ENCODE measurements around the gene PPIL3. TPM values are rescaled to one million over a fixed set of nuclear protein-coding genes. Genes with fewer than 3 reads are reported as not detected.

Gene PPIL3
- total and polyA plus RNA-seq, 10 donors: 20.3 to 180 (median 35.1) TPM

GRCh38 chr2:200834701-200835100 is 54.2 kb downstream of the PPIL3 start:
- TF ChIP-seq POLR2A (IDR thresholded peaks at IDR 0.05) (no peak), POLR2AphosphoS5 (IDR thresholded peaks at IDR 0.05) (no peak)
- TF ChIP-seq, protein P1, sequence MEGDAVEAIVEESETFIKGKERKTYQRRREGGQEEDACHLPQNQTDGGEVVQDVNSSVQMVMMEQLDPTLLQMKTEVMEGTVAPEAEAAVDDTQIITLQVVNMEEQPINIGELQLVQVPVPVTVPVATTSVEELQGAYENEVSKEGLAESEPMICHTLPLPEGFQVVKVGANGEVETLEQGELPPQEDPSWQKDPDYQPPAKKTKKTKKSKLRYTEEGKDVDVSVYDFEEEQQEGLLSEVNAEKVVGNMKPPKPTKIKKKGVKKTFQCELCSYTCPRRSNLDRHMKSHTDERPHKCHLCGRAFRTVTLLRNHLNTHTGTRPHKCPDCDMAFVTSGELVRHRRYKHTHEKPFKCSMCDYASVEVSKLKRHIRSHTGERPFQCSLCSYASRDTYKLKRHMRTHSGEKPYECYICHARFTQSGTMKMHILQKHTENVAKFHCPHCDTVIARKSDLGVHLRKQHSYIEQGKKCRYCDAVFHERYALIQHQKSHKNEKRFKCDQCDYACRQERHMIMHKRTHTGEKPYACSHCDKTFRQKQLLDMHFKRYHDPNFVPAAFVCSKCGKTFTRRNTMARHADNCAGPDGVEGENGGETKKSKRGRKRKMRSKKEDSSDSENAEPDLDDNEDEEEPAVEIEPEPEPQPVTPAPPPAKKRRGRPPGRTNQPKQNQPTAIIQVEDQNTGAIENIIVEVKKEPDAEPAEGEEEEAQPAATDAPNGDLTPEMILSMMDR (IDR thresholded peaks at IDR 0.05 in 8 of 11, conservative IDR thresholded peaks at IDR 0.05 in 3 of 11): no peak
- no peak overlapping the region for H3K4me3 ChIP-seq
- DNase-seq: no peak
- no peak overlapping the region for H3K27ac ChIP-seq
- H3K4me1 ChIP-seq: peaks cover 0 to 5% (median 0%) of the 10 kb centered on the region in 6 donors
- no peaks in the 10 kb centered on the region for H3K27me3 ChIP-seq (replicated peaks in 1 of 7)
- peaks cover 0 to 28% (median 24%) of the 10 kb centered on the region in 8 donors for H3K9me3 ChIP-seq
- H3K36me3 ChIP-seq: no peaks in the 10 kb centered on the region
- intact Hi-C loops (cut with DNase I; ENCODE audit: low total_unique reads): no loop called here
- 77 to 91% (median 86%) methylated on average over 4 of the region's 4 CpGs for WGBS, 5 donors

- intact Hi-C loops (cut with DNase I; ENCODE audit: low total_unique reads): no loop called here
- DNase-seq: no peak
- Histone ChIP-seq H3K4me3 (no peak overlapping the region), H3K27me3 (replicated peaks in 1 of 7) (no peaks in the 10 kb centered on the region), H3K4me1 (peaks cover 0 to 6% (median 0%) of the 10 kb centered on the region in 6 donors), H3K9me3 (no peaks in the 10 kb centered on the region), H3K36me3 (peaks cover 0 to 16% (median 3%) of the 10 kb centered on the region in 6 donors), H3K27ac (no peak overlapping the region)
- TF ChIP-seq POLR2AphosphoS5 (IDR thresholded peaks at IDR 0.05) (peak in 1 of 3 donors; percentile 10), POLR2A (IDR thresholded peaks at IDR 0.05) (no peak)
- 89 to 100% (median 95%) methylated on average over 2 of the region's 2 CpGs for WGBS, 5 donors
Observed at GRCh38 chr2:200829258-200829655, 59.6 kb downstream of the PPIL3 start.

GRCh38 chr2:200828572-200829257 is 60.2 kb downstream of the PPIL3 start:
- DNase-seq: no peak
- Histone ChIP-seq H3K36me3 (peaks cover 0 to 22% (median 6%) of the 10 kb centered on the region in 6 donors), H3K9me3 (no peaks in the 10 kb centered on the region), H3K4me1 (peaks cover 0 to 6% (median 0%) of the 10 kb centered on the region in 6 donors), H3K27me3 (replicated peaks in 1 of 7) (no peaks in the 10 kb centered on the region), H3K27ac (no peak overlapping the region), H3K4me3 (no peak overlapping the region)
- intact Hi-C loops (cut with DNase I; ENCODE audit: low total_unique reads): no loop called here
- TF ChIP-seq POLR2AphosphoS5 (IDR thresholded peaks at IDR 0.05) (peak in 1 of 3 donors; percentile 52), POLR2A (IDR thresholded peaks at IDR 0.05) (no peak)
- TF ChIP-seq, protein P1 (IDR thresholded peaks at IDR 0.05 in 8 of 11, conservative IDR thresholded peaks at IDR 0.05 in 3 of 11): no peak
- 94 to 98% (median 96%) methylated on average over 9 of the region's 9 CpGs for WGBS, 5 donors

- Histone ChIP-seq H3K27ac (no peak overlapping the region), H3K36me3 (peaks cover 0 to 23% (median 6%) of the 10 kb centered on the region in 6 donors), H3K9me3 (no peaks in the 10 kb centered on the region), H3K4me1 (peaks cover 0 to 6% (median 0%) of the 10 kb centered on the region in 6 donors), H3K4me3 (no peak overlapping the region), H3K27me3 (replicated peaks in 1 of 7) (no peaks in the 10 kb centered on the region)
- WGBS, 5 donors: 80 to 95% (median 87%) methylated on average over 2 of the region's 2 CpGs
- intact Hi-C loops (cut with DNase I; ENCODE audit: low total_unique reads): no loop called here
- TF ChIP-seq POLR2AphosphoS5 (IDR thresholded peaks at IDR 0.05) (no peak), POLR2A (IDR thresholded peaks at IDR 0.05) (no peak)
- TF ChIP-seq, protein P1 (IDR thresholded peaks at IDR 0.05 in 8 of 11, conservative IDR thresholded peaks at IDR 0.05 in 3 of 11): no peak
- DNase-seq: no peak
Observed at GRCh38 chr2:200828104-200828503, 60.8 kb downstream of the PPIL3 start.
